H1 (cell line): ENCODE measurements around the gene EFR3B. TPM values are rescaled to one million over a fixed set of nuclear protein-coding genes. Genes with fewer than 3 reads are reported as not detected.
"Not testable (repeated sequence)": the region's sequence is repeated elsewhere in the genome, so short reads cannot be mapped to it uniquely, and the experiment has no call there.

Experiments used
- CTCF ChIA-PET: fragments of 300-600 bp; sonication (Branson Sonifier 250); formaldehyde crosslinking; loops from one replicate; lab custom pipeline; 2021; ENCODE audit not compliant: partially characterized antibody; lab: Charles Lee
- POLR2A ChIA-PET: fragments of 300-600 bp; sonication (Branson Sonifier 250); formaldehyde crosslinking; loops from one replicate; lab custom pipeline; 2021; ENCODE audit warnings: inconsistent platforms; ENCODE audit not compliant: partially characterized antibody; lab: Charles Lee
- DNase-seq, 2 experiments: peaks; one replicate each; pipeline versions ENCODE4 v3.0.0 to v3.0.0-alpha.2; 2010 to 2022; ENCODE audit warnings: low spot score in 2 of 2, low read depth in 1 of 2, mixed read lengths in 1 of 2
- FAIRE-seq: peaks from 2 replicates; lab custom pipeline; 2011; peaks lifted over from hg19 to GRCh38; lab: Jason Lieb, UNC
- H2AFZ ChIP-seq: 2 replicates; pipeline ENCODE4 v1.8.1; 2012; ENCODE audit warnings: low read length, inconsistent platforms
- H2AK5ac ChIP-seq: 2 replicates; pipeline ENCODE4 v1.6.1; 2013; ENCODE audit warnings: low read depth, low read length
- H2BK120ac ChIP-seq: replicated peaks from 2 replicates; pipeline ENCODE3; 2013; ENCODE audit warnings: low read depth, low read length, inconsistent platforms
- H2BK12ac ChIP-seq: 2 replicates; pipeline ENCODE4 v1.6.1; 2013; ENCODE audit warnings: low read depth, low read length
- H2BK15ac ChIP-seq: 2 replicates; pipeline ENCODE4 v1.6.1; 2013; ENCODE audit warnings: low read length
- H2BK20ac ChIP-seq: 2 replicates; pipeline ENCODE4 v1.6.1; 2013; ENCODE audit warnings: low read length
- H2BK5ac ChIP-seq: 2 replicates; pipeline ENCODE4 v1.6.1; 2013; ENCODE audit warnings: low read depth, low read length
- H3K14ac ChIP-seq: 2 replicates; pipeline ENCODE4 v1.6.1; 2013; ENCODE audit warnings: inconsistent platforms; ENCODE audit not compliant: insufficient read length
- H3K18ac ChIP-seq: 2 replicates; pipeline ENCODE4 v1.6.1; 2013; ENCODE audit warnings: low read length; ENCODE audit errors: extremely low read depth
- H3K23ac ChIP-seq: 2 replicates; pipeline ENCODE4 v1.6.1; 2013; ENCODE audit warnings: inconsistent platforms; ENCODE audit not compliant: insufficient read length
- H3K23me2 ChIP-seq: 2 replicates; pipeline ENCODE4 v1.6.1; 2013; ENCODE audit warnings: low read depth, low read length
- H3K27ac ChIP-seq: 2 replicates; pipeline ENCODE4 v1.6.1; 2011; ENCODE audit warnings: low read depth, low read length, inconsistent platforms
- H3K27me3 ChIP-seq, 4 experiments: replicated peaks in 1 of 4; 1 replicate in 1 of 4; 2 replicates in 3 of 4; pipeline versions ENCODE4 v1.6.1 to v1.8.1; 2011 to 2013; ENCODE audit warnings: low read length in 3 of 4, mild to moderate bottlenecking in 3 of 4, inconsistent platforms in 2 of 4, mixed read lengths in 2 of 4, moderate library complexity in 1 of 4; ENCODE audit not compliant: control insufficient read depth in 3 of 4, insufficient read depth in 3 of 4; ENCODE audit errors: extremely low read depth in 1 of 4
- H3K36me3 ChIP-seq, 4 experiments: 2 replicates each; pipeline versions ENCODE4 v1.6.1 to v1.8.1; 2011 to 2013; ENCODE audit warnings: mild to moderate bottlenecking in 4 of 4, low read length in 3 of 4, moderate library complexity in 2 of 4, control low read depth in 1 of 4, inconsistent platforms in 1 of 4; ENCODE audit not compliant: insufficient read depth in 4 of 4, control insufficient read depth in 2 of 4
- H3K4ac ChIP-seq: replicated peaks from 2 replicates; pipeline ENCODE3; 2013; ENCODE audit warnings: low read length, low read depth, mixed read lengths, inconsistent platforms; ENCODE audit not compliant: insufficient read length
- H3K4me1 ChIP-seq, 4 experiments: replicated peaks in 1 of 4; 1 replicate in 1 of 4; 2 replicates in 3 of 4; pipeline versions ENCODE4 v1.6.1 to v1.8.1; 2011 to 2013; ENCODE audit warnings: low read length in 3 of 4, inconsistent platforms in 2 of 4, mixed read lengths in 1 of 4; ENCODE audit not compliant: insufficient read depth in 4 of 4, control insufficient read depth in 3 of 4
- H3K4me2 ChIP-seq, 2 experiments: 2 replicates each; pipeline versions ENCODE4 v1.6.1 to v1.8.1; 2011 to 2013; ENCODE audit warnings: low read depth in 2 of 2, low read length in 2 of 2, control low read depth in 1 of 2, inconsistent platforms in 1 of 2, mild to moderate bottlenecking in 1 of 2; ENCODE audit not compliant: insufficient read depth in 1 of 2
- H3K4me3 ChIP-seq, 4 experiments: fragments of 200-600, 300-600 bp in 1 of 4; sonication (generic), shearing (Covaris generic), sonication (Bioruptor Twin) in 1 of 4; 2 replicates each; pipeline versions ENCODE4 v1.5.1 to v1.8.1; 2011 to 2016; ENCODE audit warnings: low read length in 4 of 4, low read depth in 3 of 4, control low read depth in 2 of 4, inconsistent platforms in 2 of 4, mild to moderate bottlenecking in 2 of 4, mixed read lengths in 1 of 4, moderate library complexity in 1 of 4; ENCODE audit not compliant: insufficient read depth in 2 of 4; ENCODE audit errors: extremely low read depth in 1 of 4
- H3K56ac ChIP-seq: replicated peaks from 2 replicates; pipeline ENCODE3; 2013; ENCODE audit warnings: low read depth, mild to moderate bottlenecking, mixed read lengths, low read length, inconsistent platforms; ENCODE audit not compliant: insufficient read length
- H3K79me1 ChIP-seq: 2 replicates; pipeline ENCODE4 v1.6.1; 2013; ENCODE audit warnings: low read depth, low read length, control low read depth
- H3K79me2 ChIP-seq, 2 experiments: 2 replicates each; pipeline versions ENCODE4 v1.6.1 to v1.8.1; 2012 to 2013; ENCODE audit warnings: low read length in 2 of 2, mild to moderate bottlenecking in 2 of 2, inconsistent platforms in 1 of 2; ENCODE audit not compliant: insufficient read depth in 2 of 2, control insufficient read depth in 1 of 2
- H3K9ac ChIP-seq, 4 experiments: replicated peaks in 1 of 4; 1 replicate in 1 of 4; 2 replicates in 3 of 4; pipeline versions ENCODE4 v1.6.1 to v1.8.1; 2011 to 2013; ENCODE audit warnings: low read depth in 3 of 4, low read length in 3 of 4, control low read depth in 2 of 4, mild to moderate bottlenecking in 2 of 4, moderate library complexity in 2 of 4, inconsistent platforms in 1 of 4; ENCODE audit errors: extremely low read depth in 1 of 4
- H3K9me3 ChIP-seq, 2 experiments: 2 replicates each; pipeline versions ENCODE4 v1.6.1 to v1.8.1; 2012 to 2013; ENCODE audit warnings: mild to moderate bottlenecking in 2 of 2, moderate library complexity in 2 of 2, control low read depth in 1 of 2, inconsistent platforms in 1 of 2, low read depth in 1 of 2, low read length in 1 of 2, mixed read lengths in 1 of 2; ENCODE audit not compliant: insufficient read depth in 2 of 2
- H4K20me1 ChIP-seq, 2 experiments: replicated peaks in 1 of 2; 2 replicates each; pipeline versions ENCODE3 to v1.8.1; 2011 to 2013; ENCODE audit warnings: inconsistent platforms in 2 of 2, low read length in 2 of 2, mild to moderate bottlenecking in 1 of 2; ENCODE audit not compliant: insufficient read depth in 2 of 2, control insufficient read depth in 1 of 2
- H4K5ac ChIP-seq: 2 replicates; pipeline ENCODE4 v1.6.1; 2013; ENCODE audit warnings: low read length, low read depth, mixed read lengths, inconsistent platforms; ENCODE audit not compliant: insufficient read length
- H4K8ac ChIP-seq: 2 replicates; pipeline ENCODE4 v1.8.0; 2013; ENCODE audit warnings: mild to moderate bottlenecking, moderate library complexity, low read length, inconsistent platforms; ENCODE audit not compliant: insufficient read depth; ENCODE audit errors: extremely low read depth
- H4K91ac ChIP-seq: replicated peaks from 2 replicates; pipeline ENCODE3; 2013; ENCODE audit warnings: low read length, mixed read lengths, inconsistent platforms; ENCODE audit not compliant: insufficient read length
- WGBS, 2 experiments: shearing (Covaris generic) in 1 of 2; methylation state at CpG; one replicate each; pipeline versions ENCODE4 v1.1.6 to v1.1.7; 2013 to 2015; ENCODE audit warnings: low lambda C conversion rate in 2 of 2, mixed read lengths in 2 of 2, inconsistent platforms in 1 of 2, low coverage in 1 of 2, missing lambda C conversion rate in 1 of 2; ENCODE audit not compliant: insufficient replicate concordance in 2 of 2, insufficient coverage in 1 of 2, insufficient read length in 1 of 2; ENCODE audit errors: extremely low coverage in 1 of 2, missing lambda C conversion rate in 1 of 2; 5-methylcytosine and 5-hydroxymethylcytosine counted together
- polyA plus RNA-seq, 7 experiments: library from polyadenylated mRNA; depleted of rRNA in 3 of 7; stranded (reverse) in 5 of 7; unstranded in 2 of 7; fragments of >200 nt in 5 of 7; fragments of 200-250 nt in 2 of 7; gene quantifications; 1 replicate in 5 of 7; 2 replicates in 1 of 7; 4 replicates in 1 of 7; pipeline versions ENCODE4 v1.2.1 to v1.2.3, GENCODE V29; 2011 to 2013; ENCODE audit warnings: missing spikeins in 2 of 7, mixed read lengths in 2 of 7
- total RNA-seq: library from RNA; stranded (reverse); fragmentation: NEBNext Ultra II Directional; extraction: Animal tissue kit (Norgen Biotek cat#: 25700); gene quantifications from 2 replicates; pipeline ENCODE4 v1.2.1, GENCODE V29; 2021

Gene EFR3B
- total and polyA plus RNA-seq, 2 of the 8 experiments (the other 6 are each of a cell fraction or from before 2014, with no cell fraction given), result 3.4 to 9.6 TPM

- H2AFZ ChIP-seq, H3K56ac ChIP-seq, H3K14ac ChIP-seq, H2AK5ac ChIP-seq, H4K8ac ChIP-seq, H3K4me2 ChIP-seq, H4K91ac ChIP-seq, H4K5ac ChIP-seq, H3K23ac ChIP-seq, H4K20me1 ChIP-seq, H3K27ac ChIP-seq, H3K4me3 ChIP-seq, H2BK5ac ChIP-seq, DNase-seq, H3K23me2 ChIP-seq, H3K9ac ChIP-seq, FAIRE-seq, H3K79me2 ChIP-seq, H3K36me3 ChIP-seq, H3K18ac ChIP-seq, H3K4ac ChIP-seq, H3K9me3 ChIP-seq, H2BK20ac ChIP-seq, H2BK120ac ChIP-seq, H3K79me1 ChIP-seq: not testable (repeated sequence)
- ChIA-PET POLR2A (interaction anchor here (1.1 to 2.4 kb wide), 2 partner anchors 65 to 68 kb away, joined by 3 to 8 read pairs; no protein-coding TSS in a partner anchor), CTCF (interaction anchor here (0.5 to 11.9 kb wide), 8 partner anchors 21 to 232 kb away, joined by 3 to 106 read pairs (median 3); no protein-coding TSS in a partner anchor)
- Histone ChIP-seq H3K4me1 (peaks cover 0 to 11% (median 0%) of the 10 kb centered on the region in 4 experiments; a peak in 3 of 7 replicates), H2BK12ac (peak overlapping the region; percentile 56; the same call in 1 of the 2 replicates), H2BK15ac (peak overlapping the region; percentile 99; the same call in 1 of the 2 replicates), H3K27me3 (peaks cover 1 to 11% (median 7%) of the 10 kb centered on the region in 4 experiments)
- 93% methylated on average over 7 of the region's 7 CpGs; no CpG with 5 or more reads in 1 of the 2 experiments for WGBS, 2 experiments
Observed at GRCh38 chr2:25162061-25162460, 120.2 kb downstream of the EFR3B start.
